HepG2 (cell line): ENCODE data around the gene AFDN. TPM values are rescaled to one million over a fixed set of nuclear protein-coding genes. Genes with fewer than 3 reads are reported as not detected.
A peak's percentile ranks its signal among the peaks of the same experiment; 100 is the strongest.

Experiments
- ATAC-seq: fragments of 200-7000 bp; cut with Tn5 transposase; 3 replicates; pipeline ENCODE4 v1.9.1; 2020; ENCODE audit warnings: mild to moderate bottlenecking, moderate library complexity
- BruUV-seq: library from RNA; stranded (reverse); fragments of 400-500 nt; replicated peaks from 2 replicates; lab custom pipeline; 2021; lab: Mats Ljungman, UMichigan
- CTCF ChIA-PET: fragments of 300-600 bp; formaldehyde crosslinking; extraction: SDS; loops from one replicate; lab custom pipeline; 2021; ENCODE audit warnings: low total read pairs, inconsistent platforms, low intra/inter-chr PET ratio; lab: Yijun Ruan, JAX
- POLR2A ChIA-PET: fragments of 350-600 bp; sonication (Branson Sonifier 250); formaldehyde crosslinking; loops from one replicate; lab custom pipeline; 2020; ENCODE audit warnings: antibody characterized with exemption, inconsistent platforms; lab: Yijun Ruan, JAX
- DNase-seq: peaks from one replicate; pipeline ENCODE4 v3.0.0-alpha.2; 2015; ENCODE audit warnings: low spot score
- FAIRE-seq: peaks from 3 replicates; lab custom pipeline; 2011; peaks lifted over from hg19 to GRCh38; lab: Jason Lieb, UNC
- H2AFZ ChIP-seq: one replicate; pipeline ENCODE4 v1.6.1; 2011; ENCODE audit warnings: low read length, inconsistent platforms
- H3K27ac ChIP-seq: fragments of 300-600 bp; 3 replicates; pipeline ENCODE4 v1.8.0; 2011; ENCODE audit warnings: mixed run types, mild to moderate bottlenecking, mixed read lengths, low read length, inconsistent platforms; ENCODE audit not compliant: insufficient read depth; ENCODE audit errors: extremely low read length
- H3K27me3 ChIP-seq, 2 experiments: fragments of 200-600 bp in 1 of 2; 2 replicates in 1 of 2; 3 replicates in 1 of 2; pipeline versions ENCODE4 v1.6.0 to v1.8.0; 2011; ENCODE audit warnings: low read length in 2 of 2, mild to moderate bottlenecking in 2 of 2, moderate library complexity in 2 of 2, inconsistent platforms in 1 of 2; ENCODE audit not compliant: insufficient read depth in 2 of 2, control insufficient read depth in 1 of 2
- H3K36me3 ChIP-seq, 2 experiments: fragments of 200-600 bp in 1 of 2; replicated peaks in 1 of 2; 2 replicates in 1 of 2; 3 replicates in 1 of 2; pipeline versions ENCODE4 v1.5.1 to v1.8.0; 2011; ENCODE audit warnings: low read length in 2 of 2, inconsistent platforms in 1 of 2; ENCODE audit not compliant: insufficient read depth in 2 of 2, control insufficient read depth in 1 of 2
- H3K4me1 ChIP-seq: 2 replicates; pipeline ENCODE4 v1.5.1; 2012; ENCODE audit warnings: low read length, inconsistent platforms; ENCODE audit not compliant: insufficient read depth
- H3K4me2 ChIP-seq: 2 replicates; pipeline ENCODE4 v1.6.0; 2011; ENCODE audit warnings: low read depth, low read length, inconsistent platforms
- H3K4me3 ChIP-seq, 3 experiments: fragments of 200-600 bp in 1 of 3; sonication (generic), shearing (Covaris generic) in 1 of 3; replicated peaks in 1 of 3; 2 replicates each; pipeline ENCODE4 v1.5.1; 2011 to 2016; ENCODE audit warnings: low read length in 3 of 3, inconsistent platforms in 2 of 3, low read depth in 2 of 3, mild to moderate bottlenecking in 2 of 3, control low read depth in 1 of 3, mixed read lengths in 1 of 3; ENCODE audit not compliant: insufficient read depth in 1 of 3
- H3K79me2 ChIP-seq: one replicate; pipeline ENCODE4 v1.6.1; 2011; ENCODE audit warnings: low read length, inconsistent platforms; ENCODE audit not compliant: insufficient read depth
- H3K9ac ChIP-seq: 2 replicates; pipeline ENCODE4 v1.6.0; 2011; ENCODE audit warnings: mild to moderate bottlenecking, low read depth, low read length, inconsistent platforms; ENCODE audit not compliant: insufficient read depth
- H3K9me3 ChIP-seq: 2 replicates; pipeline ENCODE4 v1.5.1; 2012; ENCODE audit warnings: mild to moderate bottlenecking, low read length
- H4K20me1 ChIP-seq: 2 replicates; pipeline ENCODE4 v1.6.0; 2011; ENCODE audit warnings: inconsistent platforms, mild to moderate bottlenecking, low read length, moderate library complexity; ENCODE audit not compliant: insufficient read depth
- CBFB ChIP-seq: sonication (generic); formaldehyde crosslinking; IDR thresholded peaks from 2 replicates; pipeline ENCODE4 v1.4.0; 2020; ENCODE audit warnings: missing genetic modification reagents
- EHMT2 ChIP-seq: fragments of 200-600 bp; sonication (generic); IDR thresholded peaks from 2 replicates; pipeline ENCODE4 v1.7.0; 2017; ENCODE audit warnings: antibody characterized with exemption, low read depth, low read length, borderline replicate concordance
- HNF4G ChIP-seq, 2 experiments: sonication (generic) in 1 of 2; formaldehyde crosslinking in 1 of 2; IDR thresholded peaks; 2 replicates each; pipeline versions ENCODE4 v1.4.0 to v1.6.1; 2011 to 2020; ENCODE audit warnings: borderline replicate concordance in 2 of 2, low read depth in 2 of 2, mild to moderate bottlenecking in 2 of 2, low read length in 1 of 2, missing genetic modification reagents in 1 of 2, moderate library complexity in 1 of 2
- MTF1 ChIP-seq: sonication (generic); formaldehyde crosslinking; IDR thresholded peaks from 2 replicates; pipeline ENCODE4 v1.5.0; 2020; ENCODE audit warnings: missing genetic modification reagents
- NFYC ChIP-seq: IDR thresholded peaks from 2 replicates; pipeline ENCODE4 v1.6.1; 2016; ENCODE audit warnings: missing genetic modification reagents, missing compliant biosample characterization
- POLR2AphosphoS2 ChIP-seq: IDR thresholded peaks from 2 replicates; pipeline ENCODE4 v1.6.1; 2011; ENCODE audit warnings: low read depth, low read length, improper control_type of control experiment
- RBM22 ChIP-seq: fragments of 200-400 bp; formaldehyde crosslinking; optimal IDR thresholded peaks from 2 replicates; pipeline ENCODE3; 2017; ENCODE audit warnings: mild to moderate bottlenecking, low read length, moderate library complexity
- SALL1 ChIP-seq: sonication (generic); formaldehyde crosslinking; IDR thresholded peaks from 2 replicates; pipeline ENCODE4 v1.8.0; 2022; ENCODE audit warnings: mild to moderate bottlenecking, missing genetic modification reagents
- SOX5 ChIP-seq: IDR thresholded peaks from 2 replicates; pipeline ENCODE4 v1.6.1; 2016; ENCODE audit warnings: borderline replicate concordance
- ZFP36L1 ChIP-seq: sonication (generic); formaldehyde crosslinking; IDR thresholded peaks from 2 replicates; pipeline ENCODE4 v1.8.0; 2022; ENCODE audit warnings: mild to moderate bottlenecking, missing genetic modification reagents, moderate library complexity
- ZNF292 ChIP-seq: sonication (generic); formaldehyde crosslinking; IDR thresholded peaks from 2 replicates; pipeline ENCODE4 v1.8.1; 2022; ENCODE audit warnings: mild to moderate bottlenecking, low read depth, missing genetic modification reagents, borderline replicate concordance
- ZNF577 ChIP-seq: sonication (generic); formaldehyde crosslinking; IDR thresholded peaks from 2 replicates; pipeline ENCODE4 v1.4.0; 2020; ENCODE audit warnings: mild to moderate bottlenecking, low read depth, missing genetic modification reagents, borderline replicate concordance
- ZNF687 ChIP-seq: sonication (generic); formaldehyde crosslinking; IDR thresholded peaks from 2 replicates; pipeline ENCODE4 v1.5.1; 2020; ENCODE audit warnings: mild to moderate bottlenecking, missing genetic modification reagents, moderate library complexity
- WGBS: methylation state at CpG from one replicate; pipeline ENCODE4 v1.1.6; 2017; ENCODE audit warnings: low lambda C conversion rate; 5-methylcytosine and 5-hydroxymethylcytosine counted together
- in situ Hi-C: cut with HindIII; loops from 2 replicates; pipeline ENCODE4 v1.10.0; 2017; ENCODE audit warnings: low pct_unique_long_range_greater_than_20kb; ENCODE audit not compliant: extremely low pct_ligation_motif_present
- intact Hi-C: fragments of 100-400 bp; cut with micrococcal nuclease; formaldehyde crosslinking; loops from one replicate; pipeline ENCODE4 v1.10.0; 2022; ENCODE audit not compliant: unreplicated experiment
- polyA plus RNA-seq, 8 experiments: library from polyadenylated mRNA; depleted of rRNA in 3 of 8; stranded (reverse) in 7 of 8; unstranded in 1 of 8; fragments of >200 nt; fragmentation: Illumina TruSeq in 4 of 8; extraction: Trizol in 4 of 8; gene quantifications; 2 replicates each; pipeline versions ENCODE4 v1.2.1 to v1.2.3, GENCODE V29; 2011 to 2016; ENCODE audit warnings: low read depth in 4 of 8, missing spikeins in 1 of 8, mixed read lengths in 1 of 8; ENCODE audit not compliant: insufficient read depth in 1 of 8
- total RNA-seq, 5 experiments: library from RNA; depleted of rRNA; stranded (reverse); fragments of >200 nt; fragmentation: Illumina TruSeq; extraction: Trizol; gene quantifications; 2 replicates each; pipeline ENCODE4 v1.2.3, GENCODE V29; 2016; ENCODE audit warnings: low read depth in 1 of 5

The AFDN gene
- total and polyA plus RNA-seq, 2 of the 13 experiments (the other 11 are each of a cell fraction or from before 2014, with no cell fraction given): 136 to 151 TPM

- Histone ChIP-seq H3K27ac (no peak overlapping the region), H4K20me1 (no peaks in the 10 kb centered on the region), H3K79me2 (no peaks in the 10 kb centered on the region), H3K27me3 (no peaks in the 10 kb centered on the region), H2AFZ (no peak overlapping the region), H3K9me3 (no peaks in the 10 kb centered on the region), H3K9ac (no peak overlapping the region), H3K4me3 (no peak overlapping the region), H3K4me2 (no peak overlapping the region), H3K36me3 (peaks cover 15 to 43% of the 10 kb centered on the region in 2 experiments), H3K4me1 (peaks cover 17% of the 10 kb centered on the region)
- in situ Hi-C loops (no loop called here), intact Hi-C loops (no loop called here)
- ATAC-seq (no peak), DNase-seq (no peak), FAIRE-seq (no peak)
- 98% methylated on average over 10 of the region's 10 CpGs for WGBS
- CTCF ChIA-PET: no interaction called here
- POLR2A ChIA-PET: no interaction called here
- TF ChIP-seq ZNF687 (CRISPR knock-in tag): no peak
- BruUV-seq: no TSS peak
Measured at GRCh38 chr6:167970230-167970629, 143.5 kb downstream of the AFDN start.

GRCh38 chr6:167972193-167972592 is 145.5 kb downstream of the AFDN start:
- Histone ChIP-seq H3K27ac (no peak overlapping the region), H3K9me3 (no peaks in the 10 kb centered on the region), H2AFZ (no peak overlapping the region), H3K4me2 (no peak overlapping the region), H3K36me3 (peaks cover 9 to 30% of the 10 kb centered on the region in 2 experiments), H3K27me3 (no peaks in the 10 kb centered on the region), H3K79me2 (no peaks in the 10 kb centered on the region), H3K9ac (no peak overlapping the region), H3K4me1 (no peaks in the 10 kb centered on the region), H3K4me3 (no peak overlapping the region), H4K20me1 (no peaks in the 10 kb centered on the region)
- ChIA-PET POLR2A (no interaction called here), CTCF (no interaction called here)
- DNase-seq: no peak
- no peak for ATAC-seq
- BruUV-seq: no TSS peak
- FAIRE-seq: no peak
- 98% methylated on average over 10 of the region's 10 CpGs for WGBS
- in situ Hi-C loops (no loop called here), intact Hi-C loops (no loop called here)
- TF ChIP-seq ZNF577 (CRISPR knock-in tag) (no peak), SALL1 (CRISPR knock-in tag) (0 out of 2 replicates have a peak, but pooled peaks have one; percentile 18), MTF1 (CRISPR knock-in tag) (no peak), NFYC (no peak), POLR2AphosphoS2 (0 out of 2 replicates have a peak, but pooled peaks have one; percentile 50), ZNF292 (no peak), HNF4G (IDR thresholded peaks at IDR 0.05; ENCODE audit: borderline replicate concordance, low read depth, low read length) (no peak), HNF4G (CRISPR knock-in tag; IDR thresholded peaks at IDR 0.05; ENCODE audit: borderline replicate concordance, low read depth) (no peak), SOX5 (CRISPR knock-in tag) (no peak), CBFB (CRISPR knock-in tag) (no peak), ZFP36L1 (CRISPR knock-in tag) (no peak), RBM22 (peak; percentile 89), EHMT2 (no peak)
